HepG2 (cell line): ENCODE measurements around the gene GAS2L2. TPM values are rescaled to one million over a fixed set of nuclear protein-coding genes. Genes with fewer than 3 reads are reported as not detected.

ENCODE experiments used
- ASH2L ChIP-seq: fragments of 300-600, 200-600 bp; sonication (generic); IDR thresholded peaks from 2 replicates; pipeline ENCODE4 v1.7.0; 2017; ENCODE audit warnings: low read depth, mild to moderate bottlenecking, moderate library complexity, mixed read lengths, low read length; ENCODE audit not compliant: insufficient read length
- BHLHE40 ChIP-seq: IDR thresholded peaks from 2 replicates; pipeline ENCODE4 v1.6.1; 2011; ENCODE audit warnings: low read length, improper control_type of control experiment
- BRCA1 ChIP-seq: sonication (generic); formaldehyde crosslinking; IDR thresholded peaks from 2 replicates; pipeline ENCODE4 v1.4.0; 2020; ENCODE audit warnings: missing genetic modification reagents
- GFI1 ChIP-seq: sonication (generic); formaldehyde crosslinking; IDR thresholded peaks from 2 replicates; pipeline ENCODE4 v1.5.0; 2020; ENCODE audit warnings: missing genetic modification reagents, mild to moderate bottlenecking, borderline replicate concordance
- HOXA3 ChIP-seq: sonication (generic); formaldehyde crosslinking; IDR thresholded peaks from 2 replicates; pipeline ENCODE4 v1.5.0; 2020; ENCODE audit warnings: missing genetic modification reagents
- NFE2L2 ChIP-seq: fragments of 150-350 bp; IDR thresholded peaks from 2 replicates; pipeline ENCODE4 v1.6.1; 2014; ENCODE audit warnings: low read length
- RAD21 ChIP-seq: fragments of 450-650 bp; formaldehyde crosslinking; IDR thresholded peaks from 2 replicates; pipeline ENCODE4 v1.5.0; 2020; ENCODE audit warnings: mild to moderate bottlenecking
- RNF2 ChIP-seq: fragments of 450-650 bp; conservative IDR thresholded peaks from 2 replicates; pipeline ENCODE4 v1.6.1; 2016; ENCODE audit warnings: low read depth
- SALL1 ChIP-seq: sonication (generic); formaldehyde crosslinking; IDR thresholded peaks from 2 replicates; pipeline ENCODE4 v1.8.0; 2022; ENCODE audit warnings: mild to moderate bottlenecking, missing genetic modification reagents
- SIX4 ChIP-seq: sonication (generic); formaldehyde crosslinking; IDR thresholded peaks from 2 replicates; pipeline ENCODE4 v1.4.0; 2020; ENCODE audit warnings: missing genetic modification reagents
- ZKSCAN8 ChIP-seq: IDR thresholded peaks from 2 replicates; pipeline ENCODE4 v1.6.1; 2016; ENCODE audit warnings: borderline replicate concordance, missing genetic modification reagents, missing compliant biosample characterization
- ZNF136 ChIP-seq: sonication (generic); formaldehyde crosslinking; IDR thresholded peaks from 2 replicates; pipeline ENCODE4 v1.8.1; 2022; ENCODE audit warnings: low read depth, mild to moderate bottlenecking, moderate library complexity, missing genetic modification reagents
- ZNF232 ChIP-seq: sonication (generic); formaldehyde crosslinking; IDR thresholded peaks from 2 replicates; pipeline ENCODE4 v1.4.0; 2020; ENCODE audit warnings: missing genetic modification reagents, borderline replicate concordance
- ZNF24 ChIP-seq: fragments of 450-650 bp; IDR thresholded peaks from 2 replicates; pipeline ENCODE4 v1.6.1; 2017; ENCODE audit warnings: antibody characterized with exemption, mild to moderate bottlenecking
- ZNF563 ChIP-seq: sonication (generic); formaldehyde crosslinking; IDR thresholded peaks from 2 replicates; pipeline ENCODE4 v1.8.0; 2022; ENCODE audit warnings: mild to moderate bottlenecking, moderate library complexity, missing genetic modification reagents
- ZNF589 ChIP-seq: sonication (generic); formaldehyde crosslinking; conservative IDR thresholded peaks from 2 replicates; pipeline ENCODE4 v1.8.0; 2022; ENCODE audit warnings: mild to moderate bottlenecking, moderate library complexity, missing genetic modification reagents
- ZNF776 ChIP-seq: sonication (generic); formaldehyde crosslinking; IDR thresholded peaks from 2 replicates; pipeline ENCODE4 v1.4.0; 2020; ENCODE audit warnings: mild to moderate bottlenecking, missing genetic modification reagents
- ZSCAN21 ChIP-seq: sonication (generic); formaldehyde crosslinking; IDR thresholded peaks from 2 replicates; pipeline ENCODE4 v1.8.0; 2022; ENCODE audit warnings: mild to moderate bottlenecking, missing genetic modification reagents, moderate library complexity, borderline replicate concordance
- polyA plus RNA-seq, 8 experiments: library from polyadenylated mRNA; depleted of rRNA in 3 of 8; stranded (reverse) in 7 of 8; unstranded in 1 of 8; fragments of >200 nt; fragmentation: Illumina TruSeq in 4 of 8; extraction: Trizol in 4 of 8; gene quantifications; 2 replicates each; pipeline versions ENCODE4 v1.2.1 to v1.2.3, GENCODE V29; 2011 to 2016; ENCODE audit warnings: low read depth in 4 of 8, missing spikeins in 1 of 8, mixed read lengths in 1 of 8; ENCODE audit not compliant: insufficient read depth in 1 of 8
- total RNA-seq, 5 experiments: library from RNA; depleted of rRNA; stranded (reverse); fragments of >200 nt; fragmentation: Illumina TruSeq; extraction: Trizol; gene quantifications; 2 replicates each; pipeline ENCODE4 v1.2.3, GENCODE V29; 2016; ENCODE audit warnings: low read depth in 1 of 5
- TF ChIP-seq, protein P1 (sequence below): sonication (generic); formaldehyde crosslinking; IDR thresholded peaks from 2 replicates; pipeline ENCODE4 v1.4.0; 2020; ENCODE audit warnings: missing genetic modification reagents
- TF ChIP-seq, protein P2 (sequence below): sonication (generic); formaldehyde crosslinking; conservative IDR thresholded peaks from 2 replicates; pipeline ENCODE4 v1.4.0; 2020; ENCODE audit warnings: missing genetic modification reagents
- TF ChIP-seq, protein P3 (sequence below): sonication (generic); formaldehyde crosslinking; IDR thresholded peaks from 2 replicates; pipeline ENCODE4 v1.8.1; 2023; ENCODE audit warnings: missing genetic modification reagents, inconsistent platforms, borderline replicate concordance
- TF ChIP-seq, protein P4 (sequence below): sonication (generic); formaldehyde crosslinking; IDR thresholded peaks from 2 replicates; pipeline ENCODE4 v1.8.0; 2022; ENCODE audit warnings: mild to moderate bottlenecking, missing genetic modification reagents

The GAS2L2 gene
- total and polyA plus RNA-seq, 2 of the 13 experiments (the other 11 are each of a cell fraction or from before 2014, with no cell fraction given): not detected

DNA sequence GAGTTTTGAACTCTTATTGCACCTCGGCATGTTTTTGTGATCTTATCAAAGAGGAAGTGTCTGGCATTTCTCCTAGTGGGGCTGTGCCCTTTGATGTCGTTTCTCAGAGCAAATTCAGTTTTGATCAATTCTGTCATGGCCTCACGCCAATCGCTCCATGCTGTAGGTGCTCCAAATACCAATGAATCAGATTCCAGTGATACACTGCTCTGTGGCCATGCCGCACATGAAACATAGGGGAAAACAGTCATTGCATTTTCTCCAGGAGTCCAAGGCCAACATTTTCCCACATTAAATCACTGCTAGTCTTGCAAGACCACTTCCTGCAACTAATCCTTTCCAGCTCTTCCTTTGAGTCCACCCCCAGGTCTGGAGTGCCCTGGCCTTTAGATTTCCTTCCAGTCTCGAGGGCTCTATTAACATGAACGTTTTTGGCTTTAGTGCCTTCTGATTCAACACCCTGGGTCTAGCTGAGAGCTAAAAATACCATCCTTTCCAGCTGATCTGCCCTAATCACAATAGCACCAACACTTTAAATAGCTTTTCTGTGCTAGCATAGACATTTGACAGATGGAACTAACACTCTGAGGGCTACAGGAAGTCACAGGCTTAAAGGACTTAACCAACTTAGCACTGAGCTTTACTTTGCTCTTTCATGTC lies 39.8 kb downstream of the GAS2L2 start (continued):
- TF ChIP-seq, protein P1, sequence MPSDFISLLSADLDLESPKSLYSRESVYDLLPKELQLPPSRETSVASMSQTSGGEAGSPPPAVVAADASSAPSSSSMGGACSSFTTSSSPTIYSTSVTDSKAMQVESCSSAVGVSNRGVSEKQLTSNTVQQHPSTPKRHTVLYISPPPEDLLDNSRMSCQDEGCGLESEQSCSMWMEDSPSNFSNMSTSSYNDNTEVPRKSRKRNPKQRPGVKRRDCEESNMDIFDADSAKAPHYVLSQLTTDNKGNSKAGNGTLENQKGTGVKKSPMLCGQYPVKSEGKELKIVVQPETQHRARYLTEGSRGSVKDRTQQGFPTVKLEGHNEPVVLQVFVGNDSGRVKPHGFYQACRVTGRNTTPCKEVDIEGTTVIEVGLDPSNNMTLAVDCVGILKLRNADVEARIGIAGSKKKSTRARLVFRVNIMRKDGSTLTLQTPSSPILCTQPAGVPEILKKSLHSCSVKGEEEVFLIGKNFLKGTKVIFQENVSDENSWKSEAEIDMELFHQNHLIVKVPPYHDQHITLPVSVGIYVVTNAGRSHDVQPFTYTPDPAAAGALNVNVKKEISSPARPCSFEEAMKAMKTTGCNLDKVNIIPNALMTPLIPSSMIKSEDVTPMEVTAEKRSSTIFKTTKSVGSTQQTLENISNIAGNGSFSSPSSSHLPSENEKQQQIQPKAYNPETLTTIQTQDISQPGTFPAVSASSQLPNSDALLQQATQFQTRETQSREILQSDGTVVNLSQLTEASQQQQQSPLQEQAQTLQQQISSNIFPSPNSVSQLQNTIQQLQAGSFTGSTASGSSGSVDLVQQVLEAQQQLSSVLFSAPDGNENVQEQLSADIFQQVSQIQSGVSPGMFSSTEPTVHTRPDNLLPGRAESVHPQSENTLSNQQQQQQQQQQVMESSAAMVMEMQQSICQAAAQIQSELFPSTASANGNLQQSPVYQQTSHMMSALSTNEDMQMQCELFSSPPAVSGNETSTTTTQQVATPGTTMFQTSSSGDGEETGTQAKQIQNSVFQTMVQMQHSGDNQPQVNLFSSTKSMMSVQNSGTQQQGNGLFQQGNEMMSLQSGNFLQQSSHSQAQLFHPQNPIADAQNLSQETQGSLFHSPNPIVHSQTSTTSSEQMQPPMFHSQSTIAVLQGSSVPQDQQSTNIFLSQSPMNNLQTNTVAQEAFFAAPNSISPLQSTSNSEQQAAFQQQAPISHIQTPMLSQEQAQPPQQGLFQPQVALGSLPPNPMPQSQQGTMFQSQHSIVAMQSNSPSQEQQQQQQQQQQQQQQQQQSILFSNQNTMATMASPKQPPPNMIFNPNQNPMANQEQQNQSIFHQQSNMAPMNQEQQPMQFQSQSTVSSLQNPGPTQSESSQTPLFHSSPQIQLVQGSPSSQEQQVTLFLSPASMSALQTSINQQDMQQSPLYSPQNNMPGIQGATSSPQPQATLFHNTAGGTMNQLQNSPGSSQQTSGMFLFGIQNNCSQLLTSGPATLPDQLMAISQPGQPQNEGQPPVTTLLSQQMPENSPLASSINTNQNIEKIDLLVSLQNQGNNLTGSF (CRISPR knock-in tag): no peak
- TF ChIP-seq, protein P2, sequence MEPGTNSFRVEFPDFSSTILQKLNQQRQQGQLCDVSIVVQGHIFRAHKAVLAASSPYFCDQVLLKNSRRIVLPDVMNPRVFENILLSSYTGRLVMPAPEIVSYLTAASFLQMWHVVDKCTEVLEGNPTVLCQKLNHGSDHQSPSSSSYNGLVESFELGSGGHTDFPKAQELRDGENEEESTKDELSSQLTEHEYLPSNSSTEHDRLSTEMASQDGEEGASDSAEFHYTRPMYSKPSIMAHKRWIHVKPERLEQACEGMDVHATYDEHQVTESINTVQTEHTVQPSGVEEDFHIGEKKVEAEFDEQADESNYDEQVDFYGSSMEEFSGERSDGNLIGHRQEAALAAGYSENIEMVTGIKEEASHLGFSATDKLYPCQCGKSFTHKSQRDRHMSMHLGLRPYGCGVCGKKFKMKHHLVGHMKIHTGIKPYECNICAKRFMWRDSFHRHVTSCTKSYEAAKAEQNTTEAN (CRISPR knock-in tag): no peak
- TF ChIP-seq SALL1 (CRISPR knock-in tag) (peak; percentile 62), ZNF589 (CRISPR knock-in tag) (no peak), RAD21 (CRISPR knock-in tag) (no peak), RNF2 (no peak), ZNF136 (CRISPR knock-in tag) (no peak), ZNF24 (no peak), ZNF232 (CRISPR knock-in tag) (peak; percentile 52; the same call in 1 of the 2 replicates), GFI1 (CRISPR knock-in tag) (peak; percentile 94), HOXA3 (CRISPR knock-in tag) (0 out of 2 replicates have a peak, but pooled peaks have one; percentile 30), SIX4 (CRISPR knock-in tag) (no peak), BRCA1 (CRISPR knock-in tag) (no peak), ZNF563 (CRISPR knock-in tag) (no peak), NFE2L2 (no peak), ZSCAN21 (CRISPR knock-in tag) (no peak), BHLHE40 (no peak), ZKSCAN8 (CRISPR knock-in tag) (no peak), ASH2L (peak; percentile 33), ZNF776 (CRISPR knock-in tag) (no peak)
- TF ChIP-seq, protein P3, sequence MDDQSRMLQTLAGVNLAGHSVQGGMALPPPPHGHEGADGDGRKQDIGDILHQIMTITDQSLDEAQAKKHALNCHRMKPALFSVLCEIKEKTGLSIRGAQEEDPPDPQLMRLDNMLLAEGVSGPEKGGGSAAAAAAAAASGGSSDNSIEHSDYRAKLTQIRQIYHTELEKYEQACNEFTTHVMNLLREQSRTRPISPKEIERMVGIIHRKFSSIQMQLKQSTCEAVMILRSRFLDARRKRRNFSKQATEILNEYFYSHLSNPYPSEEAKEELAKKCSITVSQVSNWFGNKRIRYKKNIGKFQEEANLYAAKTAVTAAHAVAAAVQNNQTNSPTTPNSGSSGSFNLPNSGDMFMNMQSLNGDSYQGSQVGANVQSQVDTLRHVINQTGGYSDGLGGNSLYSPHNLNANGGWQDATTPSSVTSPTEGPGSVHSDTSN (CRISPR knock-in tag): no peak
- TF ChIP-seq, protein P4, sequence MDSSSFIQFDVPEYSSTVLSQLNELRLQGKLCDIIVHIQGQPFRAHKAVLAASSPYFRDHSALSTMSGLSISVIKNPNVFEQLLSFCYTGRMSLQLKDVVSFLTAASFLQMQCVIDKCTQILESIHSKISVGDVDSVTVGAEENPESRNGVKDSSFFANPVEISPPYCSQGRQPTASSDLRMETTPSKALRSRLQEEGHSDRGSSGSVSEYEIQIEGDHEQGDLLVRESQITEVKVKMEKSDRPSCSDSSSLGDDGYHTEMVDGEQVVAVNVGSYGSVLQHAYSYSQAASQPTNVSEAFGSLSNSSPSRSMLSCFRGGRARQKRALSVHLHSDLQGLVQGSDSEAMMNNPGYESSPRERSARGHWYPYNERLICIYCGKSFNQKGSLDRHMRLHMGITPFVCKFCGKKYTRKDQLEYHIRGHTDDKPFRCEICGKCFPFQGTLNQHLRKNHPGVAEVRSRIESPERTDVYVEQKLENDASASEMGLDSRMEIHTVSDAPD (CRISPR knock-in tag): no peak
